ENCODE results near the gene MYF6. TPM values are rescaled to one million over a fixed set of nuclear protein-coding genes. Genes with fewer than 3 reads are reported as not detected.

Gene MYF6
- total and polyA plus RNA-seq, 2 experiments from 2014 or later = not detected

DNA sequence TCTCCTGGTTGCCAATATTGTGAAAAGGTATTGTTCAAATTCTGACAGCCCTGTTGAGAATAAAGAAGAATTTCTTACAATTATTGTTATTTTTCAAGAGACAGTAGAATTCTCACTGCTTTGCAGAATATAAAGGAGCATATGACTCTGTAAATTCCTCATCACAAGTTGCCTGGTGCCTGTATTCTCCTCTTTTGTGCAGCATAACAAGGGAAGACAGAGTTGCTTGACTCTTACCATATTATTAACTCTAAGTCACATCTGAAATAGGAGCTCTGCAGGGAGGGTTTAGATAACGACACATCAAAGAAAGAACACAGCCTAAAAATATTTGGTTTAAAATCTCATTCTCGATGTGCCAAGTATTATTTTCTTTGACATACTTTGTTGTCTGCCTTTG is 40.4 kb downstream of the MYF6 start:
- DNase-seq (ENCODE audit: low read depth in 1 of 2, low spot score in 1 of 2) = no peak
- no peak overlapping the region for H3K27ac ChIP-seq
- H3K36me3 ChIP-seq = no peaks in the 10 kb centered on the region
- no peak overlapping the region for H3K4me3 ChIP-seq
- no peaks in the 10 kb centered on the region for H3K27me3 ChIP-seq
- TF ChIP-seq, protein P1, sequence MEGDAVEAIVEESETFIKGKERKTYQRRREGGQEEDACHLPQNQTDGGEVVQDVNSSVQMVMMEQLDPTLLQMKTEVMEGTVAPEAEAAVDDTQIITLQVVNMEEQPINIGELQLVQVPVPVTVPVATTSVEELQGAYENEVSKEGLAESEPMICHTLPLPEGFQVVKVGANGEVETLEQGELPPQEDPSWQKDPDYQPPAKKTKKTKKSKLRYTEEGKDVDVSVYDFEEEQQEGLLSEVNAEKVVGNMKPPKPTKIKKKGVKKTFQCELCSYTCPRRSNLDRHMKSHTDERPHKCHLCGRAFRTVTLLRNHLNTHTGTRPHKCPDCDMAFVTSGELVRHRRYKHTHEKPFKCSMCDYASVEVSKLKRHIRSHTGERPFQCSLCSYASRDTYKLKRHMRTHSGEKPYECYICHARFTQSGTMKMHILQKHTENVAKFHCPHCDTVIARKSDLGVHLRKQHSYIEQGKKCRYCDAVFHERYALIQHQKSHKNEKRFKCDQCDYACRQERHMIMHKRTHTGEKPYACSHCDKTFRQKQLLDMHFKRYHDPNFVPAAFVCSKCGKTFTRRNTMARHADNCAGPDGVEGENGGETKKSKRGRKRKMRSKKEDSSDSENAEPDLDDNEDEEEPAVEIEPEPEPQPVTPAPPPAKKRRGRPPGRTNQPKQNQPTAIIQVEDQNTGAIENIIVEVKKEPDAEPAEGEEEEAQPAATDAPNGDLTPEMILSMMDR (IDR thresholded peaks at IDR 0.05; ENCODE audit: low read depth, low read length) = no peak
- no peaks in the 10 kb centered on the region for H3K4me1 ChIP-seq (ENCODE audit: low read depth)
- no peaks in the 10 kb centered on the region for H3K9me3 ChIP-seq (ENCODE audit: low read depth)

DNA sequence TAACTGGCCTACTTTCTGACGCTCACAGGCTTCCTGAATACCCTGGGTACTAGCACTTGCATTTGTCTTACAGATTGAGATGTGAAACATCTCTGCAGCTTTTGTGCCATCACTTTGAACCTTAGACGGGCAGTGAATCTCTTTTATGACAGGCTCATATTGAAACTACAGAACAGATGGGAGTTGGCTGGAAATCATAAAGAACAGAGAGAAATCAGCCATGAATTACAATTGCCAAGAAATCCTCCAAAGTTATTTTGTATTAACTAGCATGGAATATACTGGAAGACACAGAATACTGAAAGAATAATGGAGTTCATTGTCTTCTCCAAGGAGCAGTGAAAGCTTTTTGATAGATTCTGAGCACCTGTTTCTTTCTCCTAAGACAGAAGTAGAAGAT is 42.0 kb downstream of the MYF6 start:
- no peaks in the 10 kb centered on the region for H3K36me3 ChIP-seq
- no peaks in the 10 kb centered on the region for H3K9me3 ChIP-seq (ENCODE audit: low read depth)
- DNase-seq (ENCODE audit: low read depth in 1 of 2, low spot score in 1 of 2) = no peak
- H3K27me3 ChIP-seq = no peaks in the 10 kb centered on the region
- H3K27ac ChIP-seq = no peak overlapping the region
- no peak overlapping the region for H3K4me3 ChIP-seq
- H3K4me1 ChIP-seq (ENCODE audit: low read depth) = no peaks in the 10 kb centered on the region
- TF ChIP-seq, protein P1 (IDR thresholded peaks at IDR 0.05; ENCODE audit: low read depth, low read length) = no peak

DNA sequence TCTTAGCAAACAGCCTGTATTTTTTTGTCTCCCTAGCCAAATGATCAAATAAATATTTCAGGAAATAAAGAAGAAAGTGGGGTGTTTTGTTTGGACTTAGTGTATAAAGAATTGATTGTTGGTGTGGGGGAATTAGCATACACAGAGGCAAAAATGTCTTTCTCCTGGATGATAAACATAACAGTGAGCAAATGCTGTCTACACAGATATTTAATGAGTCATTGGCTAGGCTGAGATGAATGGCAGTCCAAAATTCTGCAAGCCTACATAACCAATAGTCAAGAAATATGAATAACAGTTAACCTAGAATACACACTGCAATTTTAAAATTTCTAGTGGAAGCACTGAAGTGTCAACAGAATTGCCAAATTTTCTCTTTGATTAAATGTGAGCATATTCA is 45.0 kb downstream of the MYF6 start:
- Histone ChIP-seq H3K9me3 (ENCODE audit: low read depth) (no peaks in the 10 kb centered on the region), H3K27me3 (no peaks in the 10 kb centered on the region), H3K27ac (no peak overlapping the region), H3K4me1 (ENCODE audit: low read depth) (no peaks in the 10 kb centered on the region), H3K36me3 (no peaks in the 10 kb centered on the region), H3K4me3 (no peak overlapping the region)
- no peak for DNase-seq (ENCODE audit: low read depth in 1 of 2, low spot score in 1 of 2)
- TF ChIP-seq, protein P1 (IDR thresholded peaks at IDR 0.05; ENCODE audit: low read depth, low read length) = no peak

DNA sequence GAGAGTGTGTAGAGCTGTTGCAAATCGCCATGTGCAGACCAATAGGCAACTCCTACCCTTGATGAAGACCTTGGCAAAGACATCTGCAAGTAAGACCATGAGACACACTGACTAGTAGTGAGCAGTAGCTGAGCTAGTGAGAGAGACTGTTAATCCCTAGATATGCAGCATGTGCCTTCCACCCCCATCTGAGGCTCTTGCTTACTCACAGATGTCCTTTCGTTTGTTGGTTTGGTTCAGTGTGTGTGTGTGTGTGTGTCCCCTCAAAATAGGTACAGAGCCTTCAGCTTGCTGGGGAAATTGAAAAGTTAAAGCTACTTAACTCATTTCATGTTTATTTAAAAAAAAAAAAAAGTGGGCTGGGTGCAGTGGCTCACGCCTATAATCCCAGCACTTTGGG is 46.8 kb downstream of the MYF6 start:
- Histone ChIP-seq H3K4me3 (no peak overlapping the region), H3K4me1 (ENCODE audit: low read depth) (no peaks in the 10 kb centered on the region), H3K27ac (no peak overlapping the region), H3K36me3 (no peaks in the 10 kb centered on the region), H3K27me3 (no peaks in the 10 kb centered on the region), H3K9me3 (ENCODE audit: low read depth) (no peaks in the 10 kb centered on the region)
- TF ChIP-seq, protein P1 (IDR thresholded peaks at IDR 0.05; ENCODE audit: low read depth, low read length) = no peak
- DNase-seq (ENCODE audit: low read depth in 1 of 2, low spot score in 1 of 2) = no peak

DNA sequence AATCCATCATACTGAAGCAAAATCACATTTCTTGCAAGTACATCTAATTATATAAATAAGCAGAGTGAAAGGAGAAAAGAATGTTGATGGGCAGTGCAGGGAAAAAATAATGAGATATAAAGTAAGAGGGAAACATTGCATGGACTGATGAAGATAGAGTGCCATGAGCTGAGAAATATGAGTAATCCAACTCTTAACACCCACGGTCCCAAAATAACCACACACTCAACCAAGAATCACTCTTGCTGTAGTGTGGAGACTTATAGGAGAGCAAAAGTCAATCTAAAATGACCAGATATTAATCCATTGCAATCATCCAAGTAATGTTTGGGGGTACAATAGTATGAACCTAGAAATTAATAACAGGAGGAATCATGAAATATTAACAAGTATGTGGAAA is 49.4 kb downstream of the MYF6 start:
- DNase-seq (ENCODE audit: low read depth in 1 of 2, low spot score in 1 of 2) = peak in 1 of 2 donors; percentile 11
- TF ChIP-seq, protein P1 (IDR thresholded peaks at IDR 0.05; ENCODE audit: low read depth, low read length) = no peak

More for the DNA sequence above, 49.4 kb downstream of the MYF6 start:
- H3K4me1 ChIP-seq (ENCODE audit: low read depth) = no peaks in the 10 kb centered on the region
- H3K4me3 ChIP-seq = no peak overlapping the region
- H3K9me3 ChIP-seq (ENCODE audit: low read depth) = no peaks in the 10 kb centered on the region
- H3K27ac ChIP-seq = no peak overlapping the region
- no peaks in the 10 kb centered on the region for H3K36me3 ChIP-seq
- H3K27me3 ChIP-seq = no peaks in the 10 kb centered on the region

Other genes with a start within 250 kb of the MYF6 start
- not detected in 2 replicates for gene MYF5, start 9.3 kb downstream of the MYF6 start, total RNA-seq
- not detected in 2 replicates for gene MYF5, start 9.3 kb downstream of the MYF6 start, polyA plus RNA-seq
- gene LIN7A, start 230.3 kb downstream of the MYF6 start, total RNA-seq = 5.9 and 10.3 TPM in 2 replicates
- 3.0 and 9.2 TPM in 2 replicates for gene LIN7A, start 230.3 kb downstream of the MYF6 start, polyA plus RNA-seq